COLO668 (cell line): ENCODE measurements around the gene DAB2.

Source experiments
- DNase-seq: peaks from one replicate; lab custom pipeline; 2025; ENCODE audit not compliant: unreplicated experiment; lab: John Stamatoyannopoulos, UW

The DAB2 gene

DNA sequence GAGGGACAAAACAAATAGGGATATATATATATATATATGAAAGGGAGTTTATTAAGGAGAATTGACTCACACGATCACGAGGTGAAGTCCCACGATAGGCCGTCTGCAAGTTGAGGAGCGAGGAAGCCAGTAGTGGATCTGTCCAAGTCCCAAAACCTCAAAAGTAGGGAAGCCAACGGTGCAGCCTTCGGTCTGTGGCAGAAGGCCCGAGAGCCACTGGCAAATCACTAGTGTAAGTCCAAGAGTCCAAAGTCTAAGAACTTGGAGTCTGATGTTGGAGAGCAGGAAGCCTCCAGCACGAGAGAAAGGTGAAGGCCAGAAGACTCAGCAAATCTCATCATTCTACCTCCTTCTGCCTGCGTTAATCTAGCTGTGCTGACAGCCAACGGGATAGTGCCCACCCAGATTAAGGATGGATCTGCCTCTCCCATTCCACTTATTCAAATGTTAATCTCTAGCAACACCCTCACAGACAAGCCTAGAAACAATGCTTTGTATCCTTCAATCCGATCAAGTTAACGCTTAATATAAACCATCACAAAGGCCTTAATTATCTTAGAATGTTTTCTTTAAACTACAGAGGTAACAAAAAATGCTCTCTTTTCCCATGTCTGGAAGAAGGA lies 23.8 kb upstream of the DAB2 start:
- DNase-seq: no peak

DNA sequence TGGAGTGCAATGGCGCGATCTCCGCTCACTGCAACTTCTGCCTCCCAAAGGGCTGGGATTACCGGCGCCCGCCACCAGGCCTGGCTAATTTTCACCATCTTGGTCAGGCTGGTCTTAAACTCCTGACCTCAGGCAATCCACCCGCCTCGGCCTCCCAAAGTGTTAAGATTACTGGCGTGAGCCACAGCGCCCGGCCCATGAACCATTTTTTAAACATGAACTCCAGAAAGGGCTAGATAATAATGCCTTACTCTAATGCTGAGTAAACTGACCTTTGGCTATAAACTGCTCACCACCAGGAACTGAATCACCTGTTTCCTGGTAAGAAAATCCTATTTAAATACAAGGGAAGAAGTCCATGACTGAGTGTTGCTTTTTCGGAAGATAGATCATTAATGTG lies 23.2 kb upstream of the DAB2 start:
- no peak for DNase-seq

DNA sequence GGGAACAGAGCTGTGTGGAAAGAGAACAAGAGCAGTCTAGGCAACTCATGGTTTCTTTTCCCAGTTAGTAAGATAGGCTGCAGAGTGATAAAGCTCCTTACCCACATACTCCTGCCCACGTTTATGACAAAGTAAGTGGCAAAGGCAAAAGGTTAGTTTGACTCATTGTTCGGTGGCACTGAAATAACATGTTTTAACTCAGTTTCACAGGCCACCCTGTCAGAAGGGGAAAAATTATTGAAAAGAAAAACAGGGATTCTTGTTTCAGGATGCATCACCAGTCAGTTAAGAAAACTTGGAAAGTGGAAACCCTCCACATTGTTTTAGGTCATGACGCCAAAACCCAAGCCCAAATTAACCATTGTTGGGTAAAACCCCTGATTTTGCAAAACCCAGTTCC lies 22.3 kb upstream of the DAB2 start:
- no peak for DNase-seq

DNA sequence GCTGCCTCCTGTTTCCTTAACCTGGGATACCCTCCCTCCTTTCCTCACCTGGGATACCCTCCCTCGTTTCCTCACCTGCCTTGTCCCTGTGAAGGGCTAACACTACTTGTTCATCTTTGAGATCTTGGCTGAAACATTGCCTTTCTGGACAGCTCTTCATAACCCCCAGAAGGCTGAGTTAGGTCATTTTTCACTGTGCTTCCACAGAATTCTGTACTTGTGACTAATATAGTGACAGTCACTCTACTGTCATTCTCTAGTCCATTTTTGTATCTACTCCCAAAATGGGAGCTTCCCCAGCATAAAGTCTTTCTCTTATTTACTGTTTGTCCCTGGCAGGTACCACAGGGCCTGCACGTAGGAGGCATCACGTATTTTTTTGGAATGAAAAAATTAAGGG lies 21.5 kb upstream of the DAB2 start:
- DNase-seq: no peak

GRCh38 chr5:39443911-39444310 lies 19.1 kb upstream of the DAB2 start:
- no peak for DNase-seq

DNA sequence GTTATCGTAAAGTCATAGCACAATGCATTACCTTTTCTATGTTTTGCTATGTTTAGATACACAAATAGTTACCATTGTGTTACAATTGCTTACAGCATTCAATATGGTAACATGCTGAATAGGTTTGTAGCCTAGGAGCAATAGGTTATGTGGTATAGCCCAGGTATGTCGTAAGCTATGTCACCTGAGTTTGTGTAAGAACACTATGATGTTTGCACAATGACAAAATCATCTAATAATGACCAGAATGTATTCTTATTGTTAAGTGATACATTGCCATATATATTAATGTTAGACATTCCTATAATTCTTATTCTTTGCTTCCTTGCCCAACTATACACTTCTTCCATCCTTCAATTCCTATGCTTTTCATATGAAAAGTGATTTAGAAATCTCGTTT lies 18.2 kb upstream of the DAB2 start:
- DNase-seq: no peak

DNA sequence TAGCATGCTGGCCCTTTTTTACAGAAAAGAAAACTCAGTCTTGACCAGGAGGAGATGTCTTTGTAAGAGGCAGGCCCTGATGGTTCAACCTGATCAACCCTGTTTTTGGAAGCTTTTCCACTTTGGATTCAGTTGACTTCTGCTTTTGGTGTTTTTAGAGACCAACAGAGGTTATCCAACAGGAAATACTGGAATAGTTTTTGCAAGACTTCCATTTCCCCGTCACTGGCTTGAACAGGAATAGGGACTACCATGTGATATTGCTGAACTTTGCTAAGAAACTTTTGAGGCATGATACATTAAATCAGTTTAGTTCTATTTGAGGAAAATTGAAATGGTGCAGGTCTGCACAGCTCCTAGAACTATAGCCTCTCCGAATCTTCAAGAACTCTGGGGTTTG lies 17.1 kb upstream of the DAB2 start:
- DNase-seq: no peak

DNA sequence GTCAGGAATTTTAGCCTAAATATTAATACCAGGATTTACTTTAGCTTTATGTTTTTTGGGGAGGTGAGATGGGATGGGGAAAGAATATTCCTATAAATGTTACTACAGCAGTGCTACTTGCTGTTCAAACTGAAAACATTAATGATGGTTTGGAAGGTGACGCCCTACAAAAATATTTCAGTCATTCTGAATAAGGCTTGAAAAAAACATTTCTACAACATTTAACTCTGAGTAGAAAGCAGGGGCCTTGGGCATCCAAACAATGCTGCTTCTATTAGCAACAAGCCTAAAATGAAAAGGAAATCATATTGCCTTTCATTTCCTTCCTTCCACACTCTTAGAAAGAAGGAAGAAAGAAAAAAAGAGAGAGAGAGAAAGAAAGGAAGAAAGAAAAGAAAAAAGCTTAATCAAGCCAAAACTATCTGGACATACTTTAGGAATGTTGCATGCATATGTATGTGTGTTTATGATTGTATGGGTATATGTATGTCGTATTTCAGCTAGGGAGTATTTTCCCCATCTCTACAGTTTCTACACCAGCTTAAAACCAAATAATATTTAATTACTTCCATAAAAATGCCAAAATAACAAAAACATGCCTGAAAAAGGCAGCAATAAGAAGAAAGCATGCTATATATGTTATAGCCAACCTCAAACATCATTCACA lies 16.3 kb upstream of the DAB2 start:
- no peak for DNase-seq

- no peak for DNase-seq
Observed at GRCh38 chr5:39440192-39440957, 15.6 kb upstream of the DAB2 start.

GRCh38 chr5:39439582-39440162 lies 14.9 kb upstream of the DAB2 start:
- no peak for DNase-seq

GRCh38 chr5:39437467-39437866 lies 12.7 kb upstream of the DAB2 start:
- no peak for DNase-seq

- no peak for DNase-seq
Observed at GRCh38 chr5:39433848-39434247, 9.1 kb upstream of the DAB2 start.

DNA sequence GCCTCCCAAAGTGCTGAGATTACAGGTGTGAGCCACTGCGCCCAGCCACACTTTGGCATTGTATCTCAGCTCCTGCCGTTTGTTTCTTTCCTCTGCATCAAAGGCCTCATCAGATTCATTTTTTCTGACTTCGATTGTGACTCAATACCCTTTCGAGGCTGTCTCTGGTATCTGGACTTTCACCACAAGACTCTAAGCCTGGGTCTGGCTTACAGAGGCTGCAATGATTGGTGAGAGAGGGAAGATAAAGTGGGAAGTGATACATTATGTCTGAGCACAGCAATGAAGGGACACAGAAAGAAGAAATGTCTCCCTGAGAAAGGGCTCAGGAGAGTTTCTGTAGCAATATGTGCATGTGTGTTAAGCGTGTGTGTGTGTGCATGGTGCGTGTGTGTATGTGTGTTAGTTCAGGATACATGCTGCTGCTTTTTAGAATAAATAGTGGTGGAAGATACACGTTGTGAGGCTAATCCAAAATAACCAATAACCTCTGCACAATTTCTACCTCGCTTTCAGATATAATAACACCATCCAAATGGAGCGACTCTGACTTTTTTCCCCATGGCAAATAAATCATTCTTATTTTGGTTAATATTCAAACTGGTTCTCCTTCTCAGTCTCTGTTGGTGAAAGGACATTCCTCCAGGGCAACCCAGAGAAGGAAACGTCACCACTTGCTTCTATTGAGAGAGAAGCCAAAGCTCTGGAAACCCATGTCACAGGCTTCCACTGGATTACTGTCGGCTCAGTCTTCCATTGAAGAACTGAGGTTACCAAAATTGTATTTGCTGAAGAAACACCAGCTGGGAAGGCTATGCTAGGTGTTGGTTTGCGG lies 8.1 kb upstream of the DAB2 start:
- no peak for DNase-seq

- DNase-seq: no peak
Observed at GRCh38 chr5:39430461-39430860, 5.7 kb upstream of the DAB2 start.

- DNase-seq: no peak
Observed at GRCh38 chr5:39428640-39429039, 3.9 kb upstream of the DAB2 start.

GRCh38 chr5:39427633-39428032 lies 2.9 kb upstream of the DAB2 start:
- no peak for DNase-seq

GRCh38 chr5:39427229-39427628 lies 2.4 kb upstream of the DAB2 start:
- no peak for DNase-seq

GRCh38 chr5:39426746-39427105 lies 1.9 kb upstream of the DAB2 start:
- DNase-seq: no peak

DNA sequence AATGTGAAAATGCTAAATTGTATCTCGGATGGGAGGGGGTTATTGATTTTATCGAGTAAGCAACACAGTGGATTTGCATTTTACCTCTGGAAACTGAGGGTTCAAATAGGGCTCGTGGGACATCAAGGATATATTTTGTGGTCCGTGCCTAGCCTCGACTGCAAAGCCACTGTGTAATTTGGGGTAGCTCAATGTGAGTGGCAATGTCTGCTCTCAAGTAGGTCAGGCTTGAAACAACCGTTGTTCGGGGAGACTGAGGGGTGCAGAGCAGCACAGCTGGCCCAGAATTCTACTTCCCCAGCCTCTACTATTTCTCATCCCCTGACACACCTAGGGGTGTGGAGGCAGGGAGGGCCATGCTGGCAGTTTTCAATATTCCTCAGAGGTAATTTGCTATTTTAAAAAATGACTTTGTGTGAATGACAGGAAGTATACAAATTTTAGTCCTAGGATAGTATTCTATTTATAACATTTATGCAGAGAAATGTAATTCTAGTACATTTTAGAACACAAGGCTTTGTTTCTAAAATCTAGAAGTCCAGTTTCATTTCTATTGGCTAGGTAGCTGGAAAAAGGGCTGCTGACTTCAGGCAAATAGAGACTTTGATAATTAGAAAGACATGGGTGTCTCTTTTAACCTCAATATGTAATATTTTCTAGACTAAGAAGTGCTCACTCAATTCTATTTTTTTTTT lies 1.4 kb upstream of the DAB2 start:
- DNase-seq: no peak

DNA sequence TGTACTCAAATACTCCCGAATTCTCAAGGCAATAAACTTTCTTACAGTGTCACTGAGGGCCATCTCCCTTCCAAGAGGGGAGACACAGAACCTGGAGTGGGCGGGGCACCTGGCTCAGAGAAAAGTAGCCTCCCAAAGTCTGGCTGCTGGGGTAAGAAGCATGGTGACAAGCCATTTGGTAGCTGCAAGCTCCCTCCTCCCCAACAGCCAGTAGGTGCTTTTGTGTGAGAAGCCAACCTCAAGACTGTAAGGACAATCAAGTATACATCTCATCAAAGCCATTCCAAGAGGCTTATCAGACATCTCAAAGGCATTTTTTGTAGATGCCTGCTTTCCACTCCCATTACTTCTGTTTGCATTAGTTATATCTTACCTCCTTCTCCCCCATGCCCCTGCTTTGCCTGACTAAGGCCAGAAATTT lies 1.4 kb downstream of the DAB2 start:
- DNase-seq: no peak
